IPS-15b (cell line): Measurements from ENCODE around the gene EFCAB13.
A peak's percentile ranks its signal among the peaks of the same experiment; 100 is the strongest.

ENCODE experiments used
- H3K27me3 ChIP-seq: one replicate; pipeline ENCODE4 v1.6.1; 2013; ENCODE audit warnings: low read length; ENCODE audit not compliant: control insufficient read depth, insufficient read depth
- H3K36me3 ChIP-seq: one replicate; pipeline ENCODE4 v1.6.1; 2013; ENCODE audit warnings: low read length; ENCODE audit not compliant: control insufficient read depth, insufficient read depth
- H3K4me1 ChIP-seq: one replicate; pipeline ENCODE4 v1.6.1; 2013; ENCODE audit warnings: mild to moderate bottlenecking, low read length; ENCODE audit not compliant: control insufficient read depth, insufficient read depth
- H3K4me3 ChIP-seq: one replicate; pipeline ENCODE4 v1.5.1; 2013; ENCODE audit warnings: low read depth, low read length
- H3K9ac ChIP-seq: one replicate; pipeline ENCODE4 v1.6.1; 2013; ENCODE audit warnings: low read depth, mild to moderate bottlenecking, low read length
- H3K9me3 ChIP-seq: one replicate; pipeline ENCODE4 v1.6.1; 2013; ENCODE audit warnings: mild to moderate bottlenecking, low read length; ENCODE audit not compliant: control insufficient read depth, insufficient read depth

Gene EFCAB13

GRCh38 chr17:47316311-47316710 lies 7.4 kb upstream of the EFCAB13 start:
- no peaks in the 10 kb centered on the region for H3K36me3 ChIP-seq
- no peaks in the 10 kb centered on the region for H3K27me3 ChIP-seq
- no peak overlapping the region for H3K9ac ChIP-seq
- no peak overlapping the region for H3K4me3 ChIP-seq
- H3K9me3 ChIP-seq, result no peaks in the 10 kb centered on the region
- H3K4me1 ChIP-seq, result no peaks in the 10 kb centered on the region

- no peaks in the 10 kb centered on the region for H3K4me1 ChIP-seq
- no peaks in the 10 kb centered on the region for H3K9me3 ChIP-seq
- H3K27me3 ChIP-seq, result peaks cover under 1% of the 10 kb centered on the region
- H3K36me3 ChIP-seq, result no peaks in the 10 kb centered on the region
- no peak overlapping the region for H3K9ac ChIP-seq
- no peak overlapping the region for H3K4me3 ChIP-seq
These were observed 6.6 kb upstream of the EFCAB13 start for GRCh38 chr17:47317119-47317518.

GRCh38 chr17:47318197-47318918 lies 5.4 kb upstream of the EFCAB13 start:
- Histone ChIP-seq H3K9me3 (no peaks in the 10 kb centered on the region), H3K36me3 (no peaks in the 10 kb centered on the region), H3K4me3 (no peak overlapping the region), H3K9ac (no peak overlapping the region), H3K27me3 (peaks cover 6% of the 10 kb centered on the region), H3K4me1 (no peaks in the 10 kb centered on the region)

GRCh38 chr17:47320879-47321502 lies 2.8 kb upstream of the EFCAB13 start:
- H3K9me3 ChIP-seq, result no peaks in the 10 kb centered on the region
- no peaks in the 10 kb centered on the region for H3K4me1 ChIP-seq
- H3K27me3 ChIP-seq, result peaks cover 9% of the 10 kb centered on the region
- H3K4me3 ChIP-seq, result no peak overlapping the region
- H3K9ac ChIP-seq, result no peak overlapping the region
- H3K36me3 ChIP-seq, result no peaks in the 10 kb centered on the region

GRCh38 chr17:47324224-47325020 lies 667 bp downstream of the EFCAB13 start:
- Histone ChIP-seq H3K27me3 (peaks cover 9% of the 10 kb centered on the region), H3K9ac (peak overlapping the region; percentile 88), H3K9me3 (no peaks in the 10 kb centered on the region), H3K4me1 (no peaks in the 10 kb centered on the region), H3K4me3 (peak overlapping the region; percentile 91), H3K36me3 (no peaks in the 10 kb centered on the region)

- no peaks in the 10 kb centered on the region for H3K4me1 ChIP-seq
- no peaks in the 10 kb centered on the region for H3K9me3 ChIP-seq
- peaks cover 9% of the 10 kb centered on the region for H3K27me3 ChIP-seq
- no peak overlapping the region for H3K9ac ChIP-seq
- no peak overlapping the region for H3K4me3 ChIP-seq
- no peaks in the 10 kb centered on the region for H3K36me3 ChIP-seq
These were observed 1.4 kb downstream of the EFCAB13 start for GRCh38 chr17:47325176-47325575.

GRCh38 chr17:47330548-47330947 lies 6.8 kb downstream of the EFCAB13 start:
- H3K36me3 ChIP-seq, result no peaks in the 10 kb centered on the region
- no peaks in the 10 kb centered on the region for H3K9me3 ChIP-seq
- H3K27me3 ChIP-seq, result no peaks in the 10 kb centered on the region
- H3K4me3 ChIP-seq, result no peak overlapping the region
- no peaks in the 10 kb centered on the region for H3K4me1 ChIP-seq
- H3K9ac ChIP-seq, result no peak overlapping the region

GRCh38 chr17:47332287-47332686 lies 8.5 kb downstream of the EFCAB13 start:
- H3K27me3 ChIP-seq, result no peaks in the 10 kb centered on the region
- H3K36me3 ChIP-seq, result no peaks in the 10 kb centered on the region
- no peak overlapping the region for H3K4me3 ChIP-seq
- H3K4me1 ChIP-seq, result no peaks in the 10 kb centered on the region
- no peaks in the 10 kb centered on the region for H3K9me3 ChIP-seq
- no peak overlapping the region for H3K9ac ChIP-seq

GRCh38 chr17:47335101-47335936 lies 11.6 kb downstream of the EFCAB13 start:
- Histone ChIP-seq H3K9me3 (no peaks in the 10 kb centered on the region), H3K9ac (no peak overlapping the region)

GRCh38 chr17:47338026-47338425 lies 14.3 kb downstream of the EFCAB13 start:
- Histone ChIP-seq H3K4me3 (no peak overlapping the region), H3K9me3 (no peaks in the 10 kb centered on the region), H3K4me1 (no peaks in the 10 kb centered on the region), H3K9ac (no peak overlapping the region), H3K27me3 (no peaks in the 10 kb centered on the region), H3K36me3 (no peaks in the 10 kb centered on the region)

More at GRCh38 chr17:47335101-47335936, 11.6 kb downstream of the EFCAB13 start:
- no peaks in the 10 kb centered on the region for H3K4me1 ChIP-seq
- H3K27me3 ChIP-seq, result no peaks in the 10 kb centered on the region
- H3K36me3 ChIP-seq, result no peaks in the 10 kb centered on the region
- H3K4me3 ChIP-seq, result no peak overlapping the region

- Histone ChIP-seq H3K9ac (no peak overlapping the region), H3K27me3 (no peaks in the 10 kb centered on the region), H3K9me3 (no peaks in the 10 kb centered on the region), H3K4me1 (no peaks in the 10 kb centered on the region), H3K36me3 (no peaks in the 10 kb centered on the region), H3K4me3 (no peak overlapping the region)
These were observed 29.1 kb downstream of the EFCAB13 start for GRCh38 chr17:47352848-47353247.
